ENCODE measurements around the gene PRKG1.

PRKG1 gene

GRCh38 chr10:51472154-51472553, 397.9 kb downstream of the PRKG1 start:
- CTCF ChIA-PET, result no interaction called here
- TF ChIP-seq CTCF (conservative IDR thresholded peaks at IDR 0.05; ENCODE audit: low read depth), result no peak
- POLR2A ChIA-PET (ENCODE audit: low non-redundant PET), result no interaction called here
- no peak for DNase-seq (ENCODE audit: low spot score)
- H3K27ac ChIP-seq, result no peak overlapping the region

- H3K27ac ChIP-seq, result no peak overlapping the region
- POLR2A ChIA-PET (ENCODE audit: low non-redundant PET), result no interaction called here
- DNase-seq (ENCODE audit: low spot score), result no peak
- TF ChIP-seq CTCF (conservative IDR thresholded peaks at IDR 0.05; ENCODE audit: low read depth), result no peak
- CTCF ChIA-PET, result no interaction called here
These were observed 405.4 kb downstream of the PRKG1 start for GRCh38 chr10:51479711-51480110.

- ChIA-PET POLR2A (ENCODE audit: low non-redundant PET) (no interaction called here), CTCF (no interaction called here)
- no peak overlapping the region for H3K27ac ChIP-seq
- no peak for DNase-seq (ENCODE audit: low spot score)
- no peak for TF ChIP-seq CTCF (conservative IDR thresholded peaks at IDR 0.05; ENCODE audit: low read depth)
These were observed 411.4 kb downstream of the PRKG1 start for GRCh38 chr10:51485668-51486067.

GRCh38 chr10:51487576-51487975, 413.3 kb downstream of the PRKG1 start:
- no peak for TF ChIP-seq CTCF (conservative IDR thresholded peaks at IDR 0.05; ENCODE audit: low read depth)
- POLR2A ChIA-PET (ENCODE audit: low non-redundant PET), result no interaction called here
- H3K27ac ChIP-seq, result no peak overlapping the region
- CTCF ChIA-PET, result no interaction called here
- no peak for DNase-seq (ENCODE audit: low spot score)

GRCh38 chr10:51488766-51489408, 414.6 kb downstream of the PRKG1 start:
- DNase-seq (ENCODE audit: low spot score), result no peak
- ChIA-PET POLR2A (ENCODE audit: low non-redundant PET) (no interaction called here), CTCF (no interaction called here)
- TF ChIP-seq CTCF (conservative IDR thresholded peaks at IDR 0.05; ENCODE audit: low read depth), result no peak
- no peak overlapping the region for H3K27ac ChIP-seq

- ChIA-PET POLR2A (ENCODE audit: low non-redundant PET) (no interaction called here), CTCF (interaction anchor here (0.6 to 0.7 kb wide), 3 partner anchors 9 to 139 kb away, joined by 3 read pairs; no protein-coding TSS in a partner anchor)
- no peak overlapping the region for H3K27ac ChIP-seq
- DNase-seq (ENCODE audit: low spot score), result no peak
- TF ChIP-seq CTCF (conservative IDR thresholded peaks at IDR 0.05; ENCODE audit: low read depth), result no peak
These were observed 424.1 kb downstream of the PRKG1 start for GRCh38 chr10:51498424-51498823.
